SHP77 (cell line): ENCODE data around the gene CAPG.

Source experiments
- DNase-seq, 2 experiments: peaks; one replicate each; lab custom pipeline; 2025; lab: John Stamatoyannopoulos, UW

The CAPG gene

GRCh38 chr2:85356186-85356585, 54.0 kb downstream of the CAPG start:
- no peak for DNase-seq

- DNase-seq, result no peak
Measured at GRCh38 chr2:85355521-85355920, 54.6 kb downstream of the CAPG start.

DNA sequence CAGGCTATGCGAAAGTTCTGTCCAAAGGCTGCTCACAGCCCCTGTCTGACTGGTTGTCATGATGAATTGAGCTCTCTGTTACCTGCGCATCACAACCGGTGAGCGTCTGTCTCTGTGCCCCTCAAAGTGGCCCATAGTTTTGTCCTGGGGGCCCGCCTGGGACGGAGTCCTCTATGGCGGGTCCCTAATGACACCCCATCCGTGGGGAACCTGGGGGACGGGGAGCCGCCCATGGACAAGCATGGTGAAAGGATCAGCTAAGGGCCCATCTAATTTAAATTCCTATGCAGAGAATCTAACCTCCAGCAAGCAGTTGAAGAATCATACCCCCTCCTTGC, 55.1 kb downstream of the CAPG start:
- no peak for DNase-seq

DNA sequence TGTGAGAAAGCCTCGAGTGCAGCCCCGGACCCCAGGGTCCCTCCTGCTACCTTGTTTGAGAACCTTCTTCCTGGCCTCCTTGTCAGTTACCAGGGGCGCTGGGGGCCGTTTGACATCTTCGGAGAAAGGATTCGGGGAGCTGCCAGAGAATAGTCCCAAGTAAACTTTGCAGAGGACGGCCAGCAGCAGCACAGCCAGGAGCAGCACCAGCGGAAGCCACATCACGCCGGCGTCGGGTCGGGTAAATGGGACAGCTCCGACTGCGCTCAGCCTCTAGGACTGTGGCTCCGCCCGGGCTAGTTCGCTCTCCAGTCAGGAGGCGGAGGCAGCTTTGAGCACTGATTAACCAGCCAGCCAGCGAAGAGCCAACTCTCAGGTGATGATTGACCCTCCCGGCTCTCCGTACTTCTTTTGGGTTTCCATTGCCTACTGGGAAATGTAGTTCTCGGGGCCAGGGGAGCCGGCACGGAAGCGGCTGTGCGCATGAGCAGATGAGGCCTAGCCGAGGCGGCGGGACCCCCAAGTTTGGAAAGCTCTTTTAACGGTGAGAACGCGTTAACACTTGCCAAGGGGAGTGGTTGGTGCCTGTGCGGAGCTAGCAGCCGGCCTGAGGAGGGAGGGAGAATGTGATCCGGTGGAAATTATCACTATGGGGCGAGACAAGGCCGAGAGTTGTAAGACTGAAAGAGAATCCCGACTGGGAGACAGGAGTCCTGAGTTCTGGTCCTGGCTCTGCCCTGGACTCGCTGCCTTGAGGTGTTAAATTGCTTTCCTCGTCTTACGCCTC, 55.7 kb downstream of the CAPG start, which contains the start of the genes ELMOD3 and RETSAT:
Gene ELMOD3 (plus strand): TSS at position 484 of the 787 bp plus-strand sequence. CDS start 2,430 bp downstream, outside the sequence.
Gene RETSAT (minus strand): TSS at position 243 of the 787 bp plus-strand sequence. CDS start 21 bp downstream, at position 222.
- peak; percentile 97 to 98 for DNase-seq

GRCh38 chr2:85353876-85354285, 56.3 kb downstream of the CAPG start:
- peak; percentile 14 to 18 for DNase-seq

DNA sequence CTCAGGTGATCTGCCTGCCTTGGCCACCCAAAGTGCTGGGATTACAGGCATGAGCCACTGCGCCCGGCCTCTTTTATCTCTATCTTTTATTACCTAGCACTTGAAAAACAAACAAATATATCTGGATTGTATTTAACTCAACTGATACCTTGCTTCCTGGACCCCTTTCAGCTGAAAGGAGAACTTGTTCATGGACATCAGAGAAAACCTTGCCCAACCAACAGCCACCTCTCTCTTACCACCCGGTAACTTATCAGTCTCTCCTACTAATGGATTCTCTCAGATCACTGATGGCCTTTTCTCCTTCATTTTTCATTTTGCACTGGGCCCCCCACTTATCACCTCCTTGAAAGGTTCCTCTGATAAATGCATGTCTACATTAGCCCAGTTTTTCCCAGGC, 62.6 kb downstream of the CAPG start:
- no peak for DNase-seq
